ENCODE results near the gene TSHZ2.

Gene TSHZ2

GRCh38 chr20:53269380-53269779, 297.2 kb downstream of the TSHZ2 start:
- no peak overlapping the region for H2AFZ ChIP-seq (ENCODE audit: low read length)
- H3K36me3 ChIP-seq (ENCODE audit: insufficient read depth, low read length): no peaks in the 10 kb centered on the region
- H3K27me3 ChIP-seq (ENCODE audit: insufficient read depth, low read length): no peaks in the 10 kb centered on the region

GRCh38 chr20:53270792-53271375, 298.7 kb downstream of the TSHZ2 start:
- H3F3A ChIP-seq (ENCODE audit: insufficient read depth, low read length): no peaks in the 10 kb centered on the region
- H3K9me2 ChIP-seq (ENCODE audit: low read depth, low read length): no peaks in the 10 kb centered on the region
- H3K79me2 ChIP-seq (ENCODE audit: insufficient read depth, low read length): no peaks in the 10 kb centered on the region
- no peaks in the 10 kb centered on the region for H3K4me1 ChIP-seq (ENCODE audit: insufficient read depth, low read length, severe bottlenecking)
- H2AFZ ChIP-seq (ENCODE audit: low read length): no peak overlapping the region
- no peak overlapping the region for H3K27ac ChIP-seq (ENCODE audit: low read depth, low read length, poor library complexity, severe bottlenecking)
- H3K4me2 ChIP-seq (ENCODE audit: low read length): no peak overlapping the region
- no peaks in the 10 kb centered on the region for H4K20me1 ChIP-seq (ENCODE audit: insufficient read depth, low read length)
- H3K36me3 ChIP-seq (ENCODE audit: insufficient read depth, low read length): no peaks in the 10 kb centered on the region
- no peaks in the 10 kb centered on the region for H3K27me3 ChIP-seq (ENCODE audit: insufficient read depth, low read length)
- no peak overlapping the region for H3K9ac ChIP-seq (ENCODE audit: low read length)
- H3K9me3 ChIP-seq (ENCODE audit: low read length): no peaks in the 10 kb centered on the region
- TF ChIP-seq EZH2 (IDR thresholded peaks at IDR 0.05; ENCODE audit: borderline replicate concordance, low read length): no peak
- no peak for TF ChIP-seq CTCF (IDR thresholded peaks at IDR 0.05; ENCODE audit: low read length)
- H3K4me3 ChIP-seq (ENCODE audit: low read depth, low read length, poor library complexity, severe bottlenecking): no peak overlapping the region

More at GRCh38 chr20:53269380-53269779, 297.2 kb downstream of the TSHZ2 start:
- no peaks in the 10 kb centered on the region for H4K20me1 ChIP-seq (ENCODE audit: insufficient read depth, low read length)
- H3K9me2 ChIP-seq (ENCODE audit: low read depth, low read length): no peaks in the 10 kb centered on the region
- TF ChIP-seq CTCF (IDR thresholded peaks at IDR 0.05; ENCODE audit: low read length) (no peak), EZH2 (IDR thresholded peaks at IDR 0.05; ENCODE audit: borderline replicate concordance, low read length) (no peak)
- H3K4me1 ChIP-seq (ENCODE audit: insufficient read depth, low read length, severe bottlenecking): no peaks in the 10 kb centered on the region
- no peak overlapping the region for H3K4me2 ChIP-seq (ENCODE audit: low read length)
- H3K4me3 ChIP-seq (ENCODE audit: low read depth, low read length, poor library complexity, severe bottlenecking): no peak overlapping the region
- no peak overlapping the region for H3K27ac ChIP-seq (ENCODE audit: low read depth, low read length, poor library complexity, severe bottlenecking)
- no peaks in the 10 kb centered on the region for H3K9me3 ChIP-seq (ENCODE audit: low read length)
- no peaks in the 10 kb centered on the region for H3F3A ChIP-seq (ENCODE audit: insufficient read depth, low read length)
- no peak overlapping the region for H3K9ac ChIP-seq (ENCODE audit: low read length)
- no peaks in the 10 kb centered on the region for H3K79me2 ChIP-seq (ENCODE audit: insufficient read depth, low read length)

DNA sequence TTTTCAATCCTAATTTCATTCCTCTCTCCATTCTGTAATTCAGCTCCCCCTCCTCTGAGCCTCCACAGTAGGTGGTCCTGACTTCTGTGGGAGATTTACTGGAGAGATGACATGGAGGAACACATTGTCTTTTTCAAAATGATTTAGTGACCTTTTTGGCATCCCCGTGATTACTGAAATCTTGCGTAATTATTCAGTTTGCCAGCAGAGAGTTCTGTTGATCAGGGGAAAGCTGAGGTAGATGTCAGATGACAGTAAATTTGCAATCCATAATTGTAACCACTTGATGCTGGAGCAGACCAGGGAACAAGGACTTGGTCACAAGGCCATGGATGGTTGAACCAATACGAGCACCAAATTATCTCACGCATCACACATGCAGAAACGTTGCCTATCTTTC, 302.2 kb downstream of the TSHZ2 start:
- Histone ChIP-seq H3K79me2 (ENCODE audit: insufficient read depth, low read length) (no peaks in the 10 kb centered on the region), H3K27me3 (ENCODE audit: insufficient read depth, low read length) (no peaks in the 10 kb centered on the region), H3K36me3 (ENCODE audit: insufficient read depth, low read length) (no peaks in the 10 kb centered on the region), H3F3A (ENCODE audit: insufficient read depth, low read length) (no peaks in the 10 kb centered on the region), H2AFZ (ENCODE audit: low read length) (no peak overlapping the region), H3K9me3 (ENCODE audit: low read length) (no peaks in the 10 kb centered on the region), H3K4me2 (ENCODE audit: low read length) (no peak overlapping the region), H4K20me1 (ENCODE audit: insufficient read depth, low read length) (no peaks in the 10 kb centered on the region), H3K9me2 (ENCODE audit: low read depth, low read length) (no peaks in the 10 kb centered on the region), H3K4me1 (ENCODE audit: insufficient read depth, low read length, severe bottlenecking) (no peaks in the 10 kb centered on the region), H3K27ac (ENCODE audit: low read depth, low read length, poor library complexity, severe bottlenecking) (no peak overlapping the region), H3K9ac (ENCODE audit: low read length) (no peak overlapping the region), H3K4me3 (ENCODE audit: low read depth, low read length, poor library complexity, severe bottlenecking) (no peak overlapping the region)
- TF ChIP-seq CTCF (IDR thresholded peaks at IDR 0.05; ENCODE audit: low read length) (no peak), EZH2 (IDR thresholded peaks at IDR 0.05; ENCODE audit: borderline replicate concordance, low read length) (no peak)

All from OCI-LY1 (cell line).